HEK293 (cell line): ENCODE data around the gene SMURF1.

ENCODE experiments used
- CTCF ChIA-PET: fragments of 350-600 bp; formaldehyde crosslinking; extraction: SDS; loops from one replicate; lab custom pipeline; 2021; ENCODE audit warnings: antibody characterized with exemption; lab: Yijun Ruan, JAX
- POLR2A ChIA-PET: fragments of 300-600 bp; formaldehyde crosslinking; extraction: SDS; loops from one replicate; lab custom pipeline; 2020; ENCODE audit warnings: antibody characterized with exemption, inconsistent platforms; lab: Yijun Ruan, JAX
- H3K27ac ChIP-seq: fragments of 200-500 bp; sonication (Bioruptor generic); 2 replicates; pipeline ENCODE4 v1.5.1; 2014; ENCODE audit warnings: low read depth, low read length, control low read depth, inconsistent platforms; ENCODE audit errors: extremely low read depth
- H3K36me3 ChIP-seq, 2 experiments: fragments of 200-500 bp in 1 of 2; sonication (Bioruptor generic) in 1 of 2; 1 replicate in 1 of 2; 2 replicates in 1 of 2; pipeline ENCODE4 v1.5.1; 2014 to 2017; ENCODE audit warnings: inconsistent platforms in 2 of 2, low read length in 2 of 2; ENCODE audit not compliant: control insufficient read depth in 2 of 2, insufficient read depth in 1 of 2
- H3K4me1 ChIP-seq: fragments of 200-500 bp; sonication (Bioruptor generic); 2 replicates; pipeline ENCODE4 v1.5.1; 2014; ENCODE audit warnings: mild to moderate bottlenecking, low read length, inconsistent platforms; ENCODE audit not compliant: control insufficient read depth, insufficient read depth
- H3K4me3 ChIP-seq: 2 replicates; pipeline ENCODE4 v1.5.1; 2011; ENCODE audit warnings: low read depth, mild to moderate bottlenecking, control low read depth, low read length, moderate library complexity
- H3K9me3 ChIP-seq: fragments of 200-500 bp; sonication (Bioruptor generic); 2 replicates; pipeline ENCODE4 v1.5.1; 2014; ENCODE audit warnings: low read depth, low read length, inconsistent platforms; ENCODE audit not compliant: control insufficient read depth, insufficient read depth
- BCL11A ChIP-seq: fragments of 450-650 bp; formaldehyde crosslinking; IDR thresholded peaks from 2 replicates; pipeline ENCODE4 v1.5.1; 2016; ENCODE audit warnings: low read depth, missing biosample characterization, missing genetic modification characterization
- PRDM1 ChIP-seq: fragments of 450-650 bp; formaldehyde crosslinking; IDR thresholded peaks from 2 replicates; pipeline ENCODE4; 2016; ENCODE audit warnings: missing biosample characterization, missing genetic modification characterization
- PRDM6 ChIP-seq: fragments of 450-650 bp; formaldehyde crosslinking; IDR thresholded peaks from 2 replicates; pipeline ENCODE4 v1.5.1; 2017; ENCODE audit warnings: missing biosample characterization, missing genetic modification characterization
- REPIN1 ChIP-seq: fragments of 450-650 bp; formaldehyde crosslinking; IDR thresholded peaks from 2 replicates; pipeline ENCODE4 v1.5.1; 2017; ENCODE audit warnings: missing biosample characterization, missing genetic modification characterization, low read depth
- ZBTB26 ChIP-seq: fragments of 450-650 bp; formaldehyde crosslinking; optimal IDR thresholded peaks from 2 replicates; pipeline ENCODE3; 2016; ENCODE audit warnings: missing biosample characterization, mild to moderate bottlenecking, missing genetic modification characterization
- ZNF112 ChIP-seq: fragments of 450-650 bp; formaldehyde crosslinking; IDR thresholded peaks from 2 replicates; pipeline ENCODE4 v1.5.0; 2017; ENCODE audit warnings: missing biosample characterization, missing genetic modification characterization
- ZNF350 ChIP-seq: fragments of 450-650 bp; formaldehyde crosslinking; IDR thresholded peaks from 2 replicates; pipeline ENCODE4 v1.5.0; 2017; ENCODE audit warnings: missing biosample characterization, mild to moderate bottlenecking, missing genetic modification characterization
- ZNF433 ChIP-seq: fragments of 450-650 bp; formaldehyde crosslinking; IDR thresholded peaks from 2 replicates; pipeline ENCODE4 v1.5.1; 2016; ENCODE audit warnings: missing biosample characterization, missing genetic modification characterization, low read depth
- ZNF488 ChIP-seq: fragments of 450-650 bp; formaldehyde crosslinking; IDR thresholded peaks from 2 replicates; pipeline ENCODE4 v1.5.1; 2016; ENCODE audit warnings: missing biosample characterization, missing genetic modification characterization
- ZNF791 ChIP-seq: fragments of 450-650 bp; formaldehyde crosslinking; IDR thresholded peaks from 2 replicates; pipeline ENCODE4 v1.5.1; 2016; ENCODE audit warnings: missing biosample characterization, missing genetic modification characterization

Gene SMURF1

GRCh38 chr7:99111591-99111990 lies 32.3 kb downstream of the SMURF1 start:
- no peak overlapping the region for H3K27ac ChIP-seq
- ChIA-PET POLR2A (no interaction called here), CTCF (interaction anchor here (0.6 to 2.0 kb wide), 4 partner anchors 12 to 201 kb away, joined by 3 to 5 read pairs (median 4); no protein-coding TSS in a partner anchor)
- no peaks in the 10 kb centered on the region for H3K9me3 ChIP-seq
- peaks cover 20% of the 10 kb centered on the region for H3K4me1 ChIP-seq
- no peak overlapping the region for H3K4me3 ChIP-seq
- TF ChIP-seq ZNF350: no peak
- no peak for TF ChIP-seq ZNF488 (tag by site-specific recombination)
- no peaks in the 10 kb centered on the region for H3K36me3 ChIP-seq

- Histone ChIP-seq H3K9me3 (no peaks in the 10 kb centered on the region), H3K27ac (no peak overlapping the region), H3K4me1 (peaks cover 20% of the 10 kb centered on the region), H3K4me3 (no peak overlapping the region), H3K36me3 (no peaks in the 10 kb centered on the region)
- POLR2A ChIA-PET: interaction anchor here (0.6 kb wide), 1 partner anchor 233 kb away, joined by 4 read pairs; no protein-coding TSS in a partner anchor
- CTCF ChIA-PET: interaction anchor here (0.6 kb wide), 1 partner anchor 213 kb away, joined by 3 read pairs; no protein-coding TSS in a partner anchor
- TF ChIP-seq ZBTB26: peak; percentile 10
- TF ChIP-seq PRDM6 (tag by site-specific recombination): 0 out of 2 replicates have a peak, but pooled peaks have one; percentile 11
- no peak for TF ChIP-seq REPIN1 (tag by site-specific recombination)
Measured at GRCh38 chr7:99109108-99110051, 34.5 kb downstream of the SMURF1 start.

- Histone ChIP-seq H3K9me3 (no peaks in the 10 kb centered on the region), H3K36me3 (no peaks in the 10 kb centered on the region), H3K4me3 (no peak overlapping the region), H3K27ac (no peak overlapping the region), H3K4me1 (peaks cover 20% of the 10 kb centered on the region)
- POLR2A ChIA-PET: interaction anchor here (0.6 kb wide), 1 partner anchor 29 kb away, joined by 3 read pairs; no protein-coding TSS in a partner anchor
- TF ChIP-seq ZNF791 (tag by site-specific recombination): no peak
- no peak for TF ChIP-seq BCL11A
- CTCF ChIA-PET: no interaction called here
Measured at GRCh38 chr7:99108613-99109012, 35.3 kb downstream of the SMURF1 start.

- TF ChIP-seq PRDM1 (tag by site-specific recombination) (peak; percentile 19; the same call in 1 of the 2 replicates), ZNF433 (tag by site-specific recombination) (no peak), ZNF112 (tag by site-specific recombination) (no peak)
- H3K36me3 ChIP-seq: no peaks in the 10 kb centered on the region
- ChIA-PET POLR2A (interaction anchor here (0.6 kb wide), 1 partner anchor 117 kb away, joined by 3 read pairs; no protein-coding TSS in a partner anchor), CTCF (no interaction called here)
- H3K27ac ChIP-seq: no peak overlapping the region
- no peaks in the 10 kb centered on the region for H3K9me3 ChIP-seq
- peaks cover 15% of the 10 kb centered on the region for H3K4me1 ChIP-seq
- H3K4me3 ChIP-seq: no peak overlapping the region
Measured at GRCh38 chr7:99106821-99107241, 37.1 kb downstream of the SMURF1 start.
